Body of pancreas (tissue), 4 donors: Measurements from ENCODE around the gene PARP2.

ENCODE experiments used
- CTCF ChIP-seq, 7 experiments: fragments of 450-650 bp in 4 of 7; fragments of 200-600 bp in 3 of 7; sonication (generic) in 3 of 7; IDR thresholded peaks; one replicate each; pipeline ENCODE4 v1.5.1; 2016 to 2019; ENCODE audit warnings: antibody characterized with exemption in 7 of 7
- POLR2A ChIP-seq, 3 donors: fragments of 450-650 bp; IDR thresholded peaks; one replicate each; pipeline ENCODE4 v1.6.1; 2016; ENCODE audit warnings: antibody characterized with exemption in 3 of 3, mild to moderate bottlenecking in 2 of 3

GRCh38 chr14:20397511-20397910 is 54.1 kb downstream of the PARP2 start:
- TF ChIP-seq CTCF (IDR thresholded peaks at IDR 0.05), result no peak
- no peak for TF ChIP-seq POLR2A (IDR thresholded peaks at IDR 0.05)
